SK-N-MC (cell line): Measurements from ENCODE around the gene BCL3.

ENCODE experiments used
- DNase-seq: peaks from one replicate; pipeline ENCODE4 v3.0.0-alpha.2; 2011; ENCODE audit warnings: low read depth, low spot score
- H3K27ac ChIP-seq: fragments of 200-600 bp; sonication (generic); 2 replicates; pipeline ENCODE4 v1.5.1; 2016; ENCODE audit warnings: mixed run types
- H3K36me3 ChIP-seq: fragments of 200-600 bp; sonication (generic); 2 replicates; pipeline ENCODE4 v1.6.1; 2017; ENCODE audit warnings: antibody characterized with exemption, low read length, mixed read lengths; ENCODE audit not compliant: insufficient read depth
- H3K4me3 ChIP-seq: fragments of 200-600 bp; sonication (generic); 2 replicates; pipeline ENCODE4 v1.5.1; 2016
- H3K9ac ChIP-seq: fragments of 200-600 bp; sonication (generic); 2 replicates; pipeline ENCODE4 v1.8.0; 2017; ENCODE audit warnings: mixed run types, mixed read lengths; ENCODE audit not compliant: insufficient read length
- H3K9me3 ChIP-seq: fragments of 200-600 bp; sonication (generic); 2 replicates; pipeline ENCODE4 v1.6.1; 2017; ENCODE audit warnings: low read depth, mild to moderate bottlenecking, antibody characterized with exemption, low read length, moderate library complexity, mixed read lengths
- EZH2 ChIP-seq: fragments of 200-600 bp; sonication (generic); IDR thresholded peaks from one replicate; pipeline ENCODE4 v1.6.1; 2017; ENCODE audit warnings: antibody characterized with exemption
- FOXP2 ChIP-seq: optimal IDR thresholded peaks from 2 replicates; pipeline ENCODE3; 2011; ENCODE audit warnings: mild to moderate bottlenecking, moderate library complexity; ENCODE audit not compliant: insufficient read depth; ENCODE audit errors: extremely low read length, control extremely low read depth
- POLR2AphosphoS5 ChIP-seq: IDR thresholded peaks from 2 replicates; pipeline ENCODE4 v1.6.1; 2012; ENCODE audit warnings: mild to moderate bottlenecking, low read depth, low read length, borderline replicate concordance

The BCL3 gene

DNA sequence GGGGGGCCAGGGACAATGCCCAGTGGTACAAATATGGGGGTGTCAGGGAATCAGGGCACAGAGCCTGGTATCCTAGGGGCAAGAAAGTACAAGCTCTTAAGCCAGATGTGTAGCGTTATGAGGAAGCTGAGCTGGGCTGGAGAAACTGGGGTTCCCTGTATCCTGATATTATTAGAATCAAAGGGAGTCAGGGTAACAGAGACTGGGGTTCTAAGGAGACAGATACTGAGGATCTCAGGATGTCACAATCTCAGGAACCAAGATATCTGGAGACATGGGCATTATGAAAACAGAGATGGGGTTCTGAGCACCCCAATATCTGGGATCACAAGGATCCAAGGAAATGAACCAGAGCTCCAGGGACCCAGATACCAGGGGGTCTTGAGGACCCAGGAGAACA is 784 bp downstream of the BCL3 start:
- peak overlapping the region; percentile 74 for H3K9ac ChIP-seq
- H3K27ac ChIP-seq, result no peak overlapping the region

DNA sequence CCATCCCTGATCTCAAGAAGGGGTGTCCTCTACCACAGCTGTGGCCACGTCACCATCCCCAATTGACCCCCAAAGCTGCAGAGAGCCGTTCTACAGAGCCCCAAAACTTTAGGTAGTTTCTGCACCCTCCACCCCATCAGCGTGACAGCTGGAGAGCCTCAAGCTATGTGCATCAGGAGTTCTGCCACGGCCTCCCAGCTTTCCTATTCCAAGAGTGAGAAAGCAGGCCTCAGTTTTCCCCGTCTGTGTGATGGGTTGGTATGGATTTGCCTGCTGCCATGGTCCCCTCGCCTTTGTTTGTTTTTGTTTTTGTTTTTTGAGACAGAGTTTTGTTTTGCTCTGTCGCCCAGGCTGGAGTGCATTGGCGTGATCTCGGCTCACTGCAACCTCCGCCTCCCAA is 1.5 kb downstream of the BCL3 start:
- Histone ChIP-seq H3K9ac (no peak overlapping the region), H3K9me3 (no peaks in the 10 kb centered on the region), H3K36me3 (no peaks in the 10 kb centered on the region; the same call in 1 of the 2 replicates), H3K4me3 (no peak overlapping the region), H3K27ac (no peak overlapping the region)
- TF ChIP-seq FOXP2 (no peak), EZH2 (no peak), POLR2AphosphoS5 (no peak)
- no peak for DNase-seq

More for the DNA sequence above, 784 bp downstream of the BCL3 start:
- no peak for TF ChIP-seq EZH2
- no peak for TF ChIP-seq POLR2AphosphoS5
- TF ChIP-seq FOXP2, result no peak
- Histone ChIP-seq H3K9me3 (no peaks in the 10 kb centered on the region), H3K36me3 (no peaks in the 10 kb centered on the region; the same call in 1 of the 2 replicates), H3K4me3 (peak overlapping the region; percentile 95)
- DNase-seq, result no peak

DNA sequence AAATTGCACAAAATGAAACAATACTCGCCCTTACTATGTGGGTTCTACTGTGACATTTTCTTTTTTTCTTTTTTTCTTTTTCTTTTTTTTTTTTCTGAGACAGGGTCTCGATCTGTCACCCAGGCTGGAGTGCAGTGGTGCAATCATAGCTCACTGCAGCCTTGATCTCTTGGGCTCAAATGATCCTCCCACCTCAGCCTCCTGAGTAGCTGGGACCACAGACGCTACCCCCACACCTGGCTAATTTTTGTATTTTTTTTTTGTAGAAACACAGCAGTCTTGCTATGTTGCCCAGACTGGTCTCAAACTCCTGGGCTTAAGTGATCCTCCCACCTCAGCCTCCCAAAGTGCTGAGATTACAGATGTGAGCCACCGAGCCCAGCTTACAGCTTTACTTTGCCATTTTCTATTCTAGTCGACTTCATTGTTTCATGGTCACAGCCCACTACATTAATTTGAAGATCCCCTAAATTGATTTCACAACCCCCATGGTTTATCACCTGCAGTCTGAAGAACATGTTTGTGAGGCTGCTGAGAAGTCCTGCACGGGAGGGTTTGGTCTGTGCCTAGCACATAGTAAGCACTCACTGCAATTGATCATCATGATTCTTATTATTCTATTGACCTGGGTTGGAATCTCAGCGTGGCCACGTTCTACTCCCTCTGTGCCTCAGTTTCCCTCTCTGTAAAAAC is 3.8 kb downstream of the BCL3 start:
- H3K9me3 ChIP-seq, result no peaks in the 10 kb centered on the region
- TF ChIP-seq FOXP2 (no peak), POLR2AphosphoS5 (no peak), EZH2 (no peak)
- no peak overlapping the region; the same call in 1 of the 2 replicates for H3K4me3 ChIP-seq
- H3K9ac ChIP-seq, result no peak overlapping the region
- H3K27ac ChIP-seq, result peak overlapping the region; percentile 50; the same call in 1 of the 2 replicates
- H3K36me3 ChIP-seq, result no peaks in the 10 kb centered on the region; the same call in none of the 2 replicates
- DNase-seq, result no peak

DNA sequence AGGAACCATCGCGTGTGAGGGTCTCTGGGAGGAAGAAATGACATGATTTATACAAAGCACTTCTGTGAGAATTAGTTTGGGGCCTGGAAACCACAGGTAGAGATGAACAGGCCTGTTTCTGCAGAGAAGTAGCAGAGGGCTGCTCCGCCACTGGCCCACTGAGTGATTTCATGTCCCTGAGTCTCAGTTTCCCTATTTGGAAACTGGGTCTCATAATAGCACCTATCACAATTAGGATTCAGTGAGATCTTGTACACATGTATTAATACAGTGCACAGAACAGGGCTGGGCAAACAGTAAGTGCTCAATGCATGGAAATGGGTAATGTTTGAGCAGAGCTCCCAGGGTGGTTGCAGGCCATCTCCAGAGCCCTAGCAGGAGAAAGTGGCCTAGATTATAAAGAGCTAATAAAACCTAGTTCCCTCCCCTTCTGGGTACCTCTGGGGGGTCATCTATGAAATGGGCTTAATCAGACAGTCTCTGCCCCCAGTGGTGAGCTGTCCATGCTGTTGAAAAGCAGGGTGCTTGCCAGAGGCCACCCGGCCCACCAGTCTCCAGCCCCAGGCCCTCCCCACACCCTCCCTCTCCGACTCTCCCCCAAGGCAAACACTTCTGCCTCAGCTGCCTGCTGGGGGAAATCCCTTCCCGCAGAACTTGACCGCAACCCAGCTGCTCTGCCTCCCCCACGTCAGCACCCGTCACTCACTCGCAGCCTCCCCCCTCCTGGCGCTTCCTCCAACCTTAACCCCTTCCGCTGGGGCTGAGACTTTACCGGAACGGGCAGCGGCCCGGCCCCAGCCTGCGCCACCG is 4.5 kb downstream of the BCL3 start:
- Histone ChIP-seq H3K9ac (no peak overlapping the region), H3K4me3 (peak overlapping the region; percentile 49; the same call in 1 of the 2 replicates), H3K9me3 (no peaks in the 10 kb centered on the region), H3K27ac (peak overlapping the region; percentile 50; the same call in 1 of the 2 replicates), H3K36me3 (no peaks in the 10 kb centered on the region; the same call in none of the 2 replicates)
- no peak for DNase-seq
- no peak for TF ChIP-seq FOXP2
- TF ChIP-seq EZH2, result no peak
- TF ChIP-seq POLR2AphosphoS5, result no peak; the same call in 1 of the 2 replicates

DNA sequence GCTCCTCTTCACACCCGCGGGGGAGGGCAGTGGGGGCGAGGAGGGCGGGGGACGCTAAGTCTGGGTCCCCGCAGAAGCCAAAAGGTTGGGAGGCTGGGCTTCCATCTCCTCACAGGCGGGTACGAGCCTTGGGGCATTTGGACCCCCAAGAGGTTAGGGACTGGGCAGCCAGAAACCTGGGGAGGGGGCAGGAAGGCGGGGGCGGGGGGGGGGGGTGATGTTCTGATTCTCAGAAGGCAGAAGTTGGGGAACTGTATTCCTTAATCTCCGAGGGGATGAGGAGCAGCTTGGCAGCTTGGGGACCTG is 5.1 kb downstream of the BCL3 start:
- TF ChIP-seq EZH2 (no peak), FOXP2 (no peak), POLR2AphosphoS5 (no peak)
- no peak overlapping the region for H3K9ac ChIP-seq

DNA sequence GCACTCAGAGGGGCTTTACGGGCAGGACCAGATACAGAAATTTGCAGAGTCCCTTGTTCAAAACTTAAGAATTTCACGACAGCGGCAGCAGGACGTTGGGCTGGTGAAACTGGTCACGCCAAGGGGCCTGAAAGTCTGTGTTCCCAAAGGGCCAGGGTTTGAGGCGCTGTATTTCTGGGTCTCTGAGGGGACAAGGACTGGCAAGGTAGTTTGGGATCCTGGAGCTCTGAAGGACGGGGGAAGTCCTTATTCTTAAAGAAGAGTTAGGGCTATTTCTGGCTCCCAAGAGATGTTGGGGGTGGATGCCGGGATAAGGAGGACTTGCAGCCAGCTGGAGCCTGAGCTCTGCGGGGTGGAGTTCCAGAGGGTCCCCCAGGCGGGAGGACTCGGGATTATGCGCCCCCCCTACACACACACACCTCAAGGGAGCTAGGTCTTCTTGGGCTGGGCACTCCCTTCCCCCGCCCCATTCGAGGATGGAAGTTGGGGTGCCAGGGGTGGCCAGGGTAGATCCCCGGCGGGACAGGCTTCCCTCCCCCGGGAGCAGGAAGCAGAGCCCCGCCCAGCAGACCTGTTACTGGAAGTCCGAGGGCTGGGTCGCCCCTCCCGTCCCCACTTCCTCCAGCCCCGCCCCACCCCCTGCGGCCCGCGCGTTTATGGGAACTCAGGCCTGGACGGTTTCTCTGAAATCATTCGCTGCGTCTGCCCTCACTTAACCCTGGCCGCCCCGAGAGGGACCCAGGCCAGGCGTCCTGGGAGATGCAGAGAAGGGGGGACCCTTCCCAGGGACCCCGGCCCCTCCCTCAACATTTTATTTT is 5.6 kb downstream of the BCL3 start:
- Histone ChIP-seq H3K9me3 (no peaks in the 10 kb centered on the region), H3K9ac (no peak overlapping the region), H3K4me3 (no peak overlapping the region), H3K27ac (no peak overlapping the region), H3K36me3 (no peaks in the 10 kb centered on the region; the same call in none of the 2 replicates)
- TF ChIP-seq FOXP2, result no peak
- TF ChIP-seq EZH2, result no peak
- TF ChIP-seq POLR2AphosphoS5, result no peak
- DNase-seq, result no peak

More for the DNA sequence above, 5.1 kb downstream of the BCL3 start:
- Histone ChIP-seq H3K9me3 (no peaks in the 10 kb centered on the region), H3K36me3 (no peaks in the 10 kb centered on the region; the same call in none of the 2 replicates), H3K27ac (0 out of 2 replicates have a peak overlapping the region, but pooled peaks have one; percentile 42), H3K4me3 (peak overlapping the region; percentile 49; the same call in 1 of the 2 replicates)
- DNase-seq, result no peak

DNA sequence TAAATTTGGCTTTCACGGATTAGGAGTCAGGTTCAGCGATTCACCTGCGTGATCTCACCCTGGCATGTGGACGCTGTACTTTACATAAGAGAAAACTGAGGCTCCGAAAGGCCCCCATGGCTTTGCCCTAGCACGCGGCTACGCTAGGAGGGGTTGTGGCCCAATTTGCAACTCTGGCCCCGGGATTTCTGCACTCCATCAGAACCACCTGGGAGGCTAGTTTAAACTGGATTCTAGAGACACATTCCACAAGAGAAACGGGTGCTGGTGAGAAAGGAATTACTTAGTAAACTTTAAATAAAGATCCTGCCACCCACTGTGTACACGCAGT is 6.2 kb downstream of the BCL3 start:
- Histone ChIP-seq H3K27ac (no peak overlapping the region), H3K4me3 (no peak overlapping the region), H3K9me3 (no peaks in the 10 kb centered on the region), H3K36me3 (peaks cover under 1% of the 10 kb centered on the region), H3K9ac (no peak overlapping the region)
- no peak for DNase-seq
- no peak for TF ChIP-seq EZH2
- no peak for TF ChIP-seq FOXP2
- no peak for TF ChIP-seq POLR2AphosphoS5

DNA sequence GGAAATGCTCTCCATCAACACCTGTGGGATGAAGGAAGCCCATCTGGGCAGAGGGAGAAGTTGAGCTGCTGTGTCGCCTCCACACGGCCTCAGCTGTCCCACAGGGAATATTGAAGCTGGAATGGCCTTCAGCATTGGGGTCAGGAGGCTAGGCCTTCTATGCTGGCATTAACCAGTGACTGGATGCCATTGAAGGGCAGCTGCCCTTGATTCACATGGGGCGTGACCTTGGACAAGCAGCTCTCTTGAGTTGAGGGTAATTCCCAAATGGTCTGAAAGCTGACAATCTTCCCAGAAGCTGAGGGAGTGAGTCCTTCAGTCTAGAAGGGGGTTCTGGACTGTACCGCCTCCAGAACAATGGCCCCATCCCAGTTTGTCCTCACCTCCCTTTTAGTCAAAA is 6.7 kb downstream of the BCL3 start:
- no peaks in the 10 kb centered on the region for H3K9me3 ChIP-seq
- H3K4me3 ChIP-seq, result no peak overlapping the region
- no peak overlapping the region for H3K9ac ChIP-seq
- peaks cover 3% of the 10 kb centered on the region for H3K36me3 ChIP-seq
- H3K27ac ChIP-seq, result no peak overlapping the region
- TF ChIP-seq POLR2AphosphoS5 (no peak), EZH2 (no peak), FOXP2 (no peak)
- DNase-seq, result no peak
